Astrocyte of the spinal cord (primary cell): Measurements from ENCODE around the gene IFNA6.
A peak's percentile ranks its signal among the peaks of the same experiment; 100 is the strongest.

Experiments used
- DNase-seq: peaks from one replicate; pipeline ENCODE4 v3.0.0; 2011; ENCODE audit warnings: low read depth, low spot score
- H3K4me3 ChIP-seq: 2 replicates; pipeline ENCODE4 v1.5.1; 2011; ENCODE audit warnings: low read depth, mild to moderate bottlenecking, low read length, moderate library complexity
- in situ Hi-C: cut with HindIII; loops from 2 replicates; pipeline ENCODE4 v1.10.0; 2017; ENCODE audit warnings: low sequenced_read_pairs
- TF ChIP-seq, protein P1 (sequence below): IDR thresholded peaks from 2 replicates; pipeline ENCODE4 v1.5.1; 2012; ENCODE audit warnings: low read depth, mild to moderate bottlenecking, low read length, inconsistent platforms

Gene IFNA6

DNA sequence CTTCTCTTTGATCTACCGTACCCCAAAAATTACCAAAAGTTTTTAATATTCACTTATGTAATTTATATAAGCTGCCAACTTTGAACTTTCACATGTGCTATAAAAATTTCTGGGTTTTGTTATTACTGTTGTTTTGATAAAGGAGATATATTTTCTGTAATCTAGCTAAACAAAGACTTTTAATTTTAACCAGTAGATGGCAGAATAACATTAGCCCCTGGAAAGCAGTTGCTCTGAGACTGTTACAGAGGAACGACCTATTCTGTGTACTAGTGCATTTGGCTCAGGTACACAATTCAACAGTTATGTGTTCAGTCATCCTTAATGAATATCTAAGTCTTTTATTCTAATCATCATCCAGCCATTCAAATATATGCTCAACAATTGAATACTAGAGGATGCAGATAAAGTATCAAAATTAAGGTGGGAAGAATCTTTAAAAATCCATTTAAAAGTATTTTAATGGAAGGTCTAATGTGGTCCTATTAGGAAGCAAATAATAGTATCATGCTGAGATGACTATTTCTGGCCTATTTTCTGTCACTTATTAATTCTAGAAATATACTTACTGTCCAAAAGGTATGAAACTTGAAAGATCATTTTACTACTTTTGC lies 24.1 kb downstream of the IFNA6 start:
- TF ChIP-seq, protein P1, sequence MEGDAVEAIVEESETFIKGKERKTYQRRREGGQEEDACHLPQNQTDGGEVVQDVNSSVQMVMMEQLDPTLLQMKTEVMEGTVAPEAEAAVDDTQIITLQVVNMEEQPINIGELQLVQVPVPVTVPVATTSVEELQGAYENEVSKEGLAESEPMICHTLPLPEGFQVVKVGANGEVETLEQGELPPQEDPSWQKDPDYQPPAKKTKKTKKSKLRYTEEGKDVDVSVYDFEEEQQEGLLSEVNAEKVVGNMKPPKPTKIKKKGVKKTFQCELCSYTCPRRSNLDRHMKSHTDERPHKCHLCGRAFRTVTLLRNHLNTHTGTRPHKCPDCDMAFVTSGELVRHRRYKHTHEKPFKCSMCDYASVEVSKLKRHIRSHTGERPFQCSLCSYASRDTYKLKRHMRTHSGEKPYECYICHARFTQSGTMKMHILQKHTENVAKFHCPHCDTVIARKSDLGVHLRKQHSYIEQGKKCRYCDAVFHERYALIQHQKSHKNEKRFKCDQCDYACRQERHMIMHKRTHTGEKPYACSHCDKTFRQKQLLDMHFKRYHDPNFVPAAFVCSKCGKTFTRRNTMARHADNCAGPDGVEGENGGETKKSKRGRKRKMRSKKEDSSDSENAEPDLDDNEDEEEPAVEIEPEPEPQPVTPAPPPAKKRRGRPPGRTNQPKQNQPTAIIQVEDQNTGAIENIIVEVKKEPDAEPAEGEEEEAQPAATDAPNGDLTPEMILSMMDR, result peak; percentile 59
- DNase-seq, result peak; percentile 51
- in situ Hi-C loops, result no loop called here
- no peak overlapping the region for H3K4me3 ChIP-seq

DNA sequence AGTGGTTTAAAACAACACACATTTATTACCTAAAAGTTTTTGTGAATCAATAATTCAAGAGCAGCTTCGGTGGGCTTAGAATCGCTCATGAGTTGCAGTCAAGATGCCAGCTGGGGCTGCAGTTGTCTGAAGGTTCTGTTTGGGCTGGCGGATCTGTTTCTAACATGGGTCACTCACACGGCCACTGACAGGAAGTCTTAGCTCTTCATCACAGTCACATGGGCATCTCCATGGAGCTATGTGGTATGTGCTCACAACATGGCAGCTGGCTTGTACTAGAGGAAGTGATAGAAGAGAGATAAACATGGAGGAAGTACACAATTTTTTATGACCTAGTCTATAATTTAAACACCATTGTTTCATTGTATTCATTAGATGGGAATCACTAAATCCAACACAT lies 26.6 kb downstream of the IFNA6 start:
- in situ Hi-C loops, result no loop called here
- DNase-seq, result no peak
- H3K4me3 ChIP-seq, result no peak overlapping the region
- TF ChIP-seq, protein P1, result no peak

DNA sequence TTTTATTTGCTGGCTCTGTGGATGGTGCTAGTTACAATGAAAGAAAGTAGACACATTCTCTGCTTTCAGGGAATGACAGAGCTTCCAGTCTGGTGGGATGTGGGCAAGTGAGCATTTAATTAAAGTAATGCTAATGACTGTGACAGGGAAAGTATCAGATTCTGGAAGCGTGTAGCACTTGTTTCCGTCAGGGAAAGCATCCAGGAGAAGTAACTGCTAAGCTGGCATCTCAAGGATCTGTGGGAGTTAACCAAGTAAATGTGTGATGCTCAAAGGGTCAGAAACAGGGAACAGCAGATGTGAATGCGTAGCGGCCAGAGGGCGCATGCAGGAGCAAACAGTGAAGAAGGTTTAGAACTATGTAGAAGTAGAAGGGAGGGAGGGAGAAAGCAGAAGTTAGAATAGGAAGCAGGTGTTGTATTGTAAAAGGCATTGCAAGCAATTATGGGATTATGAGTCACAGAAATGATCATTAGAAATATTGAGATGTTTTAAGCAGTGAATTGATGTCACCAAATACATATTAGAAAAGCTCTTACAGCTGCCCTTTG lies 27.7 kb downstream of the IFNA6 start:
- TF ChIP-seq, protein P1, result no peak
- DNase-seq, result no peak
- in situ Hi-C loops, result no loop called here
- no peak overlapping the region for H3K4me3 ChIP-seq

DNA sequence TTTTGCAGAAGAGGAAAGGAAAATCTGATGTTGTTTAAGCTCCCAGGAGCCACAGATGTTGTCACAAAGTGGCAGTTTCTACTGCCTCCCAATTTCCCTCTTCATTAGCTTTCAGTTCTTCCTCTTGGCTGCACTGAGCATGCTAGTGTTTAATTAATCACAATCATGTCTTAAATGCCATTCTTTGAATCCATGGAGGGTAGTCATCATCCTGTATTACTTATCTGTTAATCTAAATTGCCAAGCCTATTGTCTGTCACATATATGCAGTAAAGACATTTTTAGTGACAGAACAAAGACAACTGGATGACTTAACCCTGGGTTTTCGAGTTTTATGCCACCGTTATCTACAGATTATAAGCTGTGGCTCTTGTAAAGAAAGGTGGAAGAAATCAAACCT lies 30.2 kb downstream of the IFNA6 start:
- H3K4me3 ChIP-seq, result no peak overlapping the region
- TF ChIP-seq, protein P1, result no peak
- DNase-seq, result no peak
- in situ Hi-C loops, result no loop called here

DNA sequence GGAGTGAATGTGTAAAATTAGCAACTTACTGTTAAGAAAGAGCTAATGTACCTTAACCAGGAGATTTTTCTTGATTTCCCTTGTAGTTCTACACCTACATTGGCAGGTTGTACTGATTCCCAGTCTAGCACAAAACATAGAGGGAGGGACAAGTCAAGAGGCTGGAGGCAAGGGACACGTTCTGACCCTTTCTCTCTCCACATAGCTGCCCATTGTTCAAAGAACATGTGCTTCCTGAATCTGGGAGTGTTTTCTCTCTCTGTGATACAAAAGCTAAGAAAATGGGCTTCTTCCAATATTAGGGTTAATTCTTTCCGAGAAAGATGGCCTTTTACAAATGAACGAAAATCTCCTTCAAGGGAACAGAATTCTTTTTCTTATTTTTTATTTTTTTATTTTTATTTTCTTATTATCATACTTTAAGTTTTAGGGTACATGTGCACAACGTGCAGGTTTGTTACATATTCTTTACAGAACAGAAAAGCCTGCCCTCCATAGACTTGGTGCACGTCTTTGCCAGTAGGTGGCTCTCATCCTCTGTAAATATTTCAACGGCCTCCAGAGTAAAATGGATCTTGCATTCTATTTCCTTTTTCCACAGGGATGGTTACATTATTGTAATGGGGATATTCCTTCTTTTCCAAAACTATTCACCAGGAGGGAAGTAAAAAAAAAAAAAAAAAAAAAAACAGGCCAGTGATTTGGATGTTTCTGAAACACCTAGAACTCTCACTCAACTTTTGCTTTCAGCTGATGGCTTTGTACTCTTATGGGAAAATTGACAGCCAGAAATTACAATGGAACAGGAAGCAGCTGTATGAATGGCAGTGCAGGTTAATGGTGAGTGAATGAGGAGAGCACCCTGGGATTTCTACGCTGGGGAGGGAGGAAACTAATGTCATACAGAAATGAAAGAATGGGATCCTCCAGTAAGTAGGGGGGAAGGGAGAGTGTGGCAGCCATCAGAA lies 32.4 kb downstream of the IFNA6 start:
- DNase-seq, result peak; percentile 55
- in situ Hi-C loops, result no loop called here
- TF ChIP-seq, protein P1, result peak; percentile 74

DNA sequence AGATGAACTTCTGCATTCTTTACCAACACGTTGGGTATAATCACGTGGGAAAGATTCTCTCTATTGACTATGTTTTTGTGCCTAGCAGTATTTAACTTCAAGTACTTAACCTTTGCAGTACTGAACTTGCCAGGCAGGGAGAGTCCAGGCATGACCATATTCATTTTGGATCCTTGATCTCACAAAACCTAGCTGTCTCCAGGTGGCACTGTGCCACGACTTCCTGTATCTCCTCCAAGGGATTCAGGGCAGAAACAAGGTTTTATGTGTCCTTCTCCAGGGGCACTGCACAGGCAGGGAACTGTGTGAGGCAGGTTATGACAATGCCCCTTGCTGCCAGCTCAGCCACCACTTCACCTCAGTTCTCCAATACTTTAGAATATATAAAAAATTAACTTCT lies 33.8 kb downstream of the IFNA6 start:
- H3K4me3 ChIP-seq, result no peak overlapping the region
- in situ Hi-C loops, result no loop called here
- TF ChIP-seq, protein P1, result no peak
- DNase-seq, result no peak

More for the DNA sequence above, 32.4 kb downstream of the IFNA6 start:
- H3K4me3 ChIP-seq, result no peak overlapping the region
